Measurements from ENCODE around the gene AVPR2.

Gene AVPR2

DNA sequence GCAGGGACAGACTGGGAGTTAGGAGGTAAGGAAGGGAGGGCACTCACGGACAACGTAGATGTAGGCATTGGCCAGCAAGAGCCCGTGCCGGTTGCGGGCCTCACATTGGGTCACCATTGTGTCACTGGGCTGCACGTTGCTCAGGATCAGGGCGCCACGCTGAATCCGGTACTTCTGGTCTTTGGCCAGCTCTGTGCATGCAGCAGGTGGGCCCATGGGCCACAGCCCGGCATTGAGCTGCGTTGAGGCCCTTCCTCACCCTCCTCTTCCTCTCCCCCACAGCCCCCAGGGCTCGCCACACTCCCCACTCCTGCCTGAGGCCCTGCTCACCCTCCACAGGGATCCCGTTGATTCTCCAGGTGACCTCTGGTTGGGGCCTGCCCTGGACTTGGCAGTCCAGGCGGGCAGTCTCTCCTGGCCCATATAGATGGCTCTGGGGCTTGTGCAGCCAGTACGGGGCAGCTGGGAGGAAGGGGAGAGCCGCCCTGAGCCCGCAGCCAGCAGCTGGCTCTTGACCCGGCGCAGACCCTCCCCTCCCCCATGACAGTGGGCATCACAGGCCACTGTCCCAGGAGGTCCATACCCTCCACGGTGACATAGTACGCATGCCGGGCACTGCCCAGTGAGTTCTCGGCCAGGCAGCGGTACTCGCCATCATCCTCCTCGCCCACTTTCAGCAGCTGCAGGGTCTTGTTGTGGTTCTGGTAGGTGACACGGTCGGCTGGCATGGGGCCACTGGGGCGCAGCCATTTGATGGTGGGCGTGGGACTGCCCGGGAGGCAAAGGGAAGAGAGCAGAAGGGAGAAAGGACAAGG lies 34.8 kb upstream of the AVPR2 start (continued):
- TF ChIP-seq, protein P1, sequence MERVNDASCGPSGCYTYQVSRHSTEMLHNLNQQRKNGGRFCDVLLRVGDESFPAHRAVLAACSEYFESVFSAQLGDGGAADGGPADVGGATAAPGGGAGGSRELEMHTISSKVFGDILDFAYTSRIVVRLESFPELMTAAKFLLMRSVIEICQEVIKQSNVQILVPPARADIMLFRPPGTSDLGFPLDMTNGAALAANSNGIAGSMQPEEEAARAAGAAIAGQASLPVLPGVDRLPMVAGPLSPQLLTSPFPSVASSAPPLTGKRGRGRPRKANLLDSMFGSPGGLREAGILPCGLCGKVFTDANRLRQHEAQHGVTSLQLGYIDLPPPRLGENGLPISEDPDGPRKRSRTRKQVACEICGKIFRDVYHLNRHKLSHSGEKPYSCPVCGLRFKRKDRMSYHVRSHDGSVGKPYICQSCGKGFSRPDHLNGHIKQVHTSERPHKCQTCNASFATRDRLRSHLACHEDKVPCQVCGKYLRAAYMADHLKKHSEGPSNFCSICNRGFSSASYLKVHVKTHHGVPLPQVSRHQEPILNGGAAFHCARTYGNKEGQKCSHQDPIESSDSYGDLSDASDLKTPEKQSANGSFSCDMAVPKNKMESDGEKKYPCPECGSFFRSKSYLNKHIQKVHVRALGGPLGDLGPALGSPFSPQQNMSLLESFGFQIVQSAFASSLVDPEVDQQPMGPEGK (CRISPR knock-in tag; IDR thresholded peaks at IDR 0.05; ENCODE audit: borderline replicate concordance), result no peak

DNA sequence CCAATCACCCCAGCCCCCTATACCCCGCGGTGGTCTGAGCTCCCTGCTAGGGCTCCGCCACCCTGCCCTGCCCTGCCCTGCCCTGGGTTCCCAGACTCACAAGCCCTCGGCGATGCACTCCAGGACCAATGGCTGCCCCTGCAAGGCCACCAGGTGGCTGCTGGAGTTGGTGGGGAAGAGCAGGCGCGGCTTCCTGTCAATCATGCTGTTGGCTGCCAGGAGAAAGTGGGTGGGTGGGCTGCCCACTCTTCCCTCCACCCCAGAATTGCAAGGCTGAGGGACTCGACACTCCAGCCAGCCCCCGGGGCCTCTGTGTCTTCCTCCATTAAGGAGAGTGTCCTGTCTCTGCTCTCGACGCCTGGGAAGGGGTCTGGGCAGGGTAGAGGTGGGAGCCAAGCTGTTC lies 34.2 kb upstream of the AVPR2 start:
- no peak for ATAC-seq
- TF ChIP-seq, protein P2, sequence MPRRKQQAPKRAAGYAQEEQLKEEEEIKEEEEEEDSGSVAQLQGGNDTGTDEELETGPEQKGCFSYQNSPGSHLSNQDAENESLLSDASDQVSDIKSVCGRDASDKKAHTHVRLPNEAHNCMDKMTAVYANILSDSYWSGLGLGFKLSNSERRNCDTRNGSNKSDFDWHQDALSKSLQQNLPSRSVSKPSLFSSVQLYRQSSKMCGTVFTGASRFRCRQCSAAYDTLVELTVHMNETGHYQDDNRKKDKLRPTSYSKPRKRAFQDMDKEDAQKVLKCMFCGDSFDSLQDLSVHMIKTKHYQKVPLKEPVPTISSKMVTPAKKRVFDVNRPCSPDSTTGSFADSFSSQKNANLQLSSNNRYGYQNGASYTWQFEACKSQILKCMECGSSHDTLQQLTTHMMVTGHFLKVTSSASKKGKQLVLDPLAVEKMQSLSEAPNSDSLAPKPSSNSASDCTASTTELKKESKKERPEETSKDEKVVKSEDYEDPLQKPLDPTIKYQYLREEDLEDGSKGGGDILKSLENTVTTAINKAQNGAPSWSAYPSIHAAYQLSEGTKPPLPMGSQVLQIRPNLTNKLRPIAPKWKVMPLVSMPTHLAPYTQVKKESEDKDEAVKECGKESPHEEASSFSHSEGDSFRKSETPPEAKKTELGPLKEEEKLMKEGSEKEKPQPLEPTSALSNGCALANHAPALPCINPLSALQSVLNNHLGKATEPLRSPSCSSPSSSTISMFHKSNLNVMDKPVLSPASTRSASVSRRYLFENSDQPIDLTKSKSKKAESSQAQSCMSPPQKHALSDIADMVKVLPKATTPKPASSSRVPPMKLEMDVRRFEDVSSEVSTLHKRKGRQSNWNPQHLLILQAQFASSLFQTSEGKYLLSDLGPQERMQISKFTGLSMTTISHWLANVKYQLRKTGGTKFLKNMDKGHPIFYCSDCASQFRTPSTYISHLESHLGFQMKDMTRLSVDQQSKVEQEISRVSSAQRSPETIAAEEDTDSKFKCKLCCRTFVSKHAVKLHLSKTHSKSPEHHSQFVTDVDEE (CRISPR knock-in tag; IDR thresholded peaks at IDR 0.05), result no peak
- TF ChIP-seq, protein P3, sequence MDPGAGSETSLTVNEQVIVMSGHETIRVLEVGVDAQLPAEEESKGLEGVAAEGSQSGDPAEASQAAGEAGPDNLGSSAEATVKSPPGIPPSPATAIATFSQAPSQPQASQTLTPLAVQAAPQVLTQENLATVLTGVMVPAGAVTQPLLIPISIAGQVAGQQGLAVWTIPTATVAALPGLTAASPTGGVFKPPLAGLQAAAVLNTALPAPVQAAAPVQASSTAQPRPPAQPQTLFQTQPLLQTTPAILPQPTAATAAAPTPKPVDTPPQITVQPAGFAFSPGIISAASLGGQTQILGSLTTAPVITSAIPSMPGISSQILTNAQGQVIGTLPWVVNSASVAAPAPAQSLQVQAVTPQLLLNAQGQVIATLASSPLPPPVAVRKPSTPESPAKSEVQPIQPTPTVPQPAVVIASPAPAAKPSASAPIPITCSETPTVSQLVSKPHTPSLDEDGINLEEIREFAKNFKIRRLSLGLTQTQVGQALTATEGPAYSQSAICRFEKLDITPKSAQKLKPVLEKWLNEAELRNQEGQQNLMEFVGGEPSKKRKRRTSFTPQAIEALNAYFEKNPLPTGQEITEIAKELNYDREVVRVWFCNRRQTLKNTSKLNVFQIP (CRISPR knock-in tag; IDR thresholded peaks at IDR 0.05; ENCODE audit: borderline replicate concordance, low read depth), result no peak
- TF ChIP-seq ARNTL (CRISPR knock-in tag; IDR thresholded peaks at IDR 0.05; ENCODE audit: borderline replicate concordance, low read depth) (no peak), ZNF8 (CRISPR knock-in tag; IDR thresholded peaks at IDR 0.05) (no peak), ZFP30 (CRISPR knock-in tag; IDR thresholded peaks at IDR 0.05) (no peak), ZC3H10 (CRISPR knock-in tag; IDR thresholded peaks at IDR 0.05) (no peak), ISL1 (CRISPR knock-in tag; IDR thresholded peaks at IDR 0.05) (no peak)

DNA sequence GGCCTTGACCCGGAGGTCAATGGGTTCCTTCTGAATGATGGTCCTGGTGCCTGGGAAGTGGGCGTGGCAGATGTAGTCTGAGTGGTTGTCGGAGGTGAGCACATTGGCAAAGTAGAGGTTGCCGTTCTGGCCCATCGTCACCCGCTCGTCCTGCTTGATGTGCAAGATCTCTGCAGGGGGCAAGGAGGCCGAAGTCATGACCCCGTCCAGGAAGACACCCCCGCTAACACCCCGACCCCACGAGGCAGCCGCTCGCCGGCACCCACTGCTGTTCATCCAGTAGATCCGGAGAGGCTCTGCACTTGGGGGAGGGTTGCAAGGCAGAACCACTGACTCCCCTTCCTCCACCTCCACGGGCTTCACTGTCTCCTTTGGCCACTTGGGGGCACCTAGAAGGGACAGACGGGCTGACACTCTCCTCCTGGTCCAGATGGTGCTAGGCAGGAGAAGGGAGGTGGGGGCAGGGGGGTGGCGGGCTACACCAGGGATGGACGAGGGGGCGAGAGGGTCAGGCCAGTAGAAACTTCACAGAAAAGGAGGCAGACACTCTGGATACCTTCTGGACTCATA lies 33.6 kb upstream of the AVPR2 start:
- TF ChIP-seq, protein P2 (CRISPR knock-in tag; IDR thresholded peaks at IDR 0.05), result no peak
- no peak for TF ChIP-seq SNAI2 (CRISPR knock-in tag; IDR thresholded peaks at IDR 0.05)
- TF ChIP-seq CSDC2 (CRISPR knock-in tag; IDR thresholded peaks at IDR 0.05), result no peak
- no peak for TF ChIP-seq PPARA (CRISPR knock-in tag; IDR thresholded peaks at IDR 0.05; ENCODE audit: borderline replicate concordance)
- no peak for TF ChIP-seq ARNTL (CRISPR knock-in tag; IDR thresholded peaks at IDR 0.05; ENCODE audit: borderline replicate concordance, low read depth)
- no peak for ATAC-seq

DNA sequence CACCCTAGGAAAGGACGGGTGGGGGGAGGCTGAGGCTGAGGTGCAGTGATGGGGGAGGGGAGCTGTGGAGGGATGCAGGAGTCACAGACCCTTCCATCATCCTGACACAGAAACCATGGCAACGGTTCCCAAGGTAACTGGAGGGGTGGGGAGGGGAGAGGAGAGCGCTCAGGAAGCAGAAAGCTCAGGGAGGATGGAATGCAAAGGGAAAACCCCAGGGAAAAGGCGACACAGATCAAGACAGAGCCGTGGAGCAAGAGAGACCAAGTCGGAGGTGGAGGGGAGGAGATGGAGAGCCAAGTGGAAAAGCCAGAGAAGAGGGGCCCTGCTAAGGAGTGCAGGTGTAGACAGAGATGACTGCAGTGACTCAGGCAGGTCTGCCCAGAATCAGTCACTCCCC lies 33.0 kb upstream of the AVPR2 start:
- ATAC-seq, result no peak
- TF ChIP-seq ZNF565 (CRISPR knock-in tag; conservative IDR thresholded peaks at IDR 0.05; ENCODE audit: low read depth) (no peak), GLIS3 (CRISPR knock-in tag; IDR thresholded peaks at IDR 0.05) (no peak), BACH2 (CRISPR knock-in tag; IDR thresholded peaks at IDR 0.05; ENCODE audit: borderline replicate concordance) (no peak), ISL1 (CRISPR knock-in tag; IDR thresholded peaks at IDR 0.05) (no peak), ZFP3 (CRISPR knock-in tag; IDR thresholded peaks at IDR 0.05) (no peak), ZC3H10 (CRISPR knock-in tag; IDR thresholded peaks at IDR 0.05) (no peak), OSR1 (CRISPR knock-in tag; IDR thresholded peaks at IDR 0.05) (no peak), TCF4 (CRISPR knock-in tag; IDR thresholded peaks at IDR 0.05; ENCODE audit: borderline replicate concordance) (no peak), SNAI2 (CRISPR knock-in tag; IDR thresholded peaks at IDR 0.05) (no peak), CSDC2 (CRISPR knock-in tag; IDR thresholded peaks at IDR 0.05) (no peak), ESRRG (CRISPR knock-in tag; IDR thresholded peaks at IDR 0.05) (no peak)
- TF ChIP-seq, protein P2 (CRISPR knock-in tag; IDR thresholded peaks at IDR 0.05), result no peak
- TF ChIP-seq, protein P4, sequence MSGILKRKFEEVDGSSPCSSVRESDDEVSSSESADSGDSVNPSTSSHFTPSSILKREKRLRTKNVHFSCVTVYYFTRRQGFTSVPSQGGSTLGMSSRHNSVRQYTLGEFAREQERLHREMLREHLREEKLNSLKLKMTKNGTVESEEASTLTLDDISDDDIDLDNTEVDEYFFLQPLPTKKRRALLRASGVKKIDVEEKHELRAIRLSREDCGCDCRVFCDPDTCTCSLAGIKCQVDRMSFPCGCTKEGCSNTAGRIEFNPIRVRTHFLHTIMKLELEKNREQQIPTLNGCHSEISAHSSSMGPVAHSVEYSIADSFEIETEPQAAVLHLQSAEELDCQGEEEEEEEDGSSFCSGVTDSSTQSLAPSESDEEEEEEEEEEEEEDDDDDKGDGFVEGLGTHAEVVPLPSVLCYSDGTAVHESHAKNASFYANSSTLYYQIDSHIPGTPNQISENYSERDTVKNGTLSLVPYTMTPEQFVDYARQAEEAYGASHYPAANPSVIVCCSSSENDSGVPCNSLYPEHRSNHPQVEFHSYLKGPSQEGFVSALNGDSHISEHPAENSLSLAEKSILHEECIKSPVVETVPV (CRISPR knock-in tag; IDR thresholded peaks at IDR 0.05), result no peak
